Ovary (tissue), 9 donors: Measurements from ENCODE around the gene CHCHD3. TPM values are rescaled to one million over a fixed set of nuclear protein-coding genes. Genes with fewer than 3 reads are reported as not detected.

Experiments
- DNase-seq, 5 donors: peaks; one replicate each; pipeline ENCODE4 v3.0.0-alpha.2; 2019 to 2020
- H3K27ac ChIP-seq, 2 donors: fragments of 200-600 bp; one replicate each; pipeline versions ENCODE4 v1.5.1 to v1.8.0; 2019 to 2022
- H3K27me3 ChIP-seq: fragments of 200-600 bp; one replicate; pipeline ENCODE4 v1.8.0; 2022
- H3K36me3 ChIP-seq: fragments of 200-600 bp; sonication (generic); one replicate; pipeline ENCODE4 v1.5.1; 2019
- H3K4me1 ChIP-seq: one replicate; pipeline ENCODE4 v1.8.1; 2013; ENCODE audit warnings: mild to moderate bottlenecking, moderate library complexity; ENCODE audit not compliant: insufficient read depth
- H3K4me3 ChIP-seq: fragments of 200-600 bp; sonication (generic); one replicate; pipeline ENCODE4 v1.5.1; 2017
- H3K9me3 ChIP-seq, 2 donors: fragments of 200-600 bp in 1 of 2; sonication (generic) in 1 of 2; one replicate each; pipeline versions ENCODE4 v1.5.1 to v1.8.1; 2013 to 2019; ENCODE audit warnings: mild to moderate bottlenecking in 1 of 2, moderate library complexity in 1 of 2
- CTCF ChIP-seq, 3 donors: fragments of 450-650 bp in 2 of 3; fragments of 200-600 bp in 1 of 3; IDR thresholded peaks; one replicate each; pipeline versions ENCODE4 v1.5.1 to v1.8.0; 2016 to 2022; ENCODE audit warnings: antibody characterized with exemption in 3 of 3, mild to moderate bottlenecking in 1 of 3
- EP300 ChIP-seq: sonication (generic); formaldehyde crosslinking; IDR thresholded peaks from one replicate; pipeline ENCODE4 v1.6.1; 2017; ENCODE audit warnings: antibody characterized with exemption
- POLR2A ChIP-seq: fragments of 450-650 bp; IDR thresholded peaks from one replicate; pipeline ENCODE4 v1.6.1; 2017; ENCODE audit warnings: antibody characterized with exemption, mild to moderate bottlenecking, moderate library complexity
- WGBS, 3 donors: extraction: QIAGEN DNeasy Blood & Tissue Kit in 1 of 3; methylation state at CpG; one replicate each; pipeline versions ENCODE4 v1.1.5 to v1.1.7; 2013 to 2017; 5-methylcytosine and 5-hydroxymethylcytosine counted together
- intact Hi-C, 4 donors: fragments of 100-400 bp; cut with DNase I; formaldehyde crosslinking; loops; one replicate each; pipeline versions ENCODE4 v1.11.0 to v1.15.1; 2022 to 2023
- polyA plus RNA-seq, 2 donors: library from polyadenylated mRNA; stranded (reverse); fragments of 200-250 nt in 1 of 2; fragments of 350-450 nt in 1 of 2; fragmentation: Illumina TruSeq in 1 of 2; extraction: RNeasy Lipid Tissue Mini Kit (QIAGEN cat#74804) in 1 of 2; gene quantifications; one replicate each; pipeline ENCODE4 v1.2.3, GENCODE V29; 2013 to 2014
- total RNA-seq, 7 donors: library from RNA; depleted of rRNA in 2 of 7; stranded (reverse); fragments of >200 nt in 2 of 7; fragmentation: NEBNext Ultra II Directional in 3 of 7; extraction: Animal tissue kit (Norgen Biotek cat#: 25700) in 3 of 7; gene quantifications; one replicate each; pipeline versions ENCODE4 v1.1.0 to v1.2.4, GENCODE V29; 2016 to 2023
- donor health status: DM: no; HTN: no; CAD: no; lungs with moderate emphysema.
- donor health status: DM: no; HTN: no; CAD: no.
- donor health status: Bipolar disorder and iron deficiency.
- donor health status: DM: yes; HTN: yes; CAD: no.
- donor health status: DM: no; HTN: no; CAD: no.
- donor health status: DM: yes; HTN: yes; CAD: no.

Gene CHCHD3
- total and polyA plus RNA-seq, 9 donors: 31.4 to 59.1 (median 36.7) TPM

GRCh38 chr7:133020496-133020895 lies 61.4 kb downstream of the CHCHD3 start:
- WGBS, 3 donors: 93 to 96% (median 93%) methylated on average over 6 of the region's 6 CpGs
- H3K4me3 ChIP-seq: no peak overlapping the region
- no peaks in the 10 kb centered on the region for H3K9me3 ChIP-seq
- DNase-seq: no peak
- TF ChIP-seq POLR2A (no peak), EP300 (no peak), CTCF (IDR thresholded peaks at IDR 0.05) (no peak)
- H3K27ac ChIP-seq: no peak overlapping the region
- H3K36me3 ChIP-seq: no peaks in the 10 kb centered on the region
- H3K4me1 ChIP-seq: no peaks in the 10 kb centered on the region
- intact Hi-C loops: no loop called here
- no peaks in the 10 kb centered on the region for H3K27me3 ChIP-seq

- H3K27ac ChIP-seq: no peak overlapping the region
- no peak overlapping the region for H3K4me3 ChIP-seq
- intact Hi-C loops: no loop called here
- no peaks in the 10 kb centered on the region for H3K36me3 ChIP-seq
- H3K4me1 ChIP-seq: no peaks in the 10 kb centered on the region
- no peaks in the 10 kb centered on the region for H3K27me3 ChIP-seq
- TF ChIP-seq CTCF (IDR thresholded peaks at IDR 0.05) (no peak), EP300 (no peak), POLR2A (no peak)
- no peaks in the 10 kb centered on the region for H3K9me3 ChIP-seq
- DNase-seq: no peak
- WGBS, 3 donors: 98 to 99% (median 99%) methylated on average over 2 of the region's 2 CpGs
Observed at GRCh38 chr7:133019590-133019989, 62.3 kb downstream of the CHCHD3 start.

- Histone ChIP-seq H3K27ac (no peak overlapping the region), H3K4me1 (no peaks in the 10 kb centered on the region), H3K36me3 (no peaks in the 10 kb centered on the region), H3K9me3 (no peaks in the 10 kb centered on the region), H3K4me3 (no peak overlapping the region), H3K27me3 (no peaks in the 10 kb centered on the region)
- intact Hi-C loops: no loop called here
- no peak for DNase-seq
- 16 to 36% (median 18%) methylated on average over 4 of the region's 4 CpGs for WGBS, 3 donors
- TF ChIP-seq CTCF (IDR thresholded peaks at IDR 0.05) (no peak), EP300 (no peak), POLR2A (no peak)
Observed at GRCh38 chr7:133016604-133017003, 65.3 kb downstream of the CHCHD3 start.

- TF ChIP-seq POLR2A (no peak), EP300 (no peak), CTCF (IDR thresholded peaks at IDR 0.05) (no peak)
- Histone ChIP-seq H3K27ac (no peak overlapping the region), H3K36me3 (no peaks in the 10 kb centered on the region), H3K4me1 (no peaks in the 10 kb centered on the region), H3K9me3 (no peaks in the 10 kb centered on the region), H3K27me3 (no peaks in the 10 kb centered on the region), H3K4me3 (no peak overlapping the region)
- no peak for DNase-seq
- intact Hi-C loops: no loop called here
Observed at GRCh38 chr7:133015888-133016287, 66.0 kb downstream of the CHCHD3 start.

GRCh38 chr7:133011746-133012145 lies 70.1 kb downstream of the CHCHD3 start:
- Histone ChIP-seq H3K4me3 (no peak overlapping the region), H3K36me3 (no peaks in the 10 kb centered on the region), H3K4me1 (peaks cover 2% of the 10 kb centered on the region), H3K9me3 (no peaks in the 10 kb centered on the region), H3K27ac (no peak overlapping the region), H3K27me3 (no peaks in the 10 kb centered on the region)
- no peak for DNase-seq
- intact Hi-C loops: no loop called here
- no peak for TF ChIP-seq EP300
- TF ChIP-seq POLR2A: no peak
- no peak for TF ChIP-seq CTCF (IDR thresholded peaks at IDR 0.05)
- 95 to 99% (median 99%) methylated on average over 5 of the region's 5 CpGs for WGBS, 3 donors
